GM12872 (cell line): Measurements from ENCODE around the gene PARD6G.

Experiments used
- TF ChIP-seq, protein P1 (sequence below): IDR thresholded peaks from 3 replicates; pipeline ENCODE4 v1.5.1; 2011; ENCODE audit warnings: low read depth, mild to moderate bottlenecking, low read length, moderate library complexity; ENCODE audit not compliant: insufficient read depth

The PARD6G gene

DNA sequence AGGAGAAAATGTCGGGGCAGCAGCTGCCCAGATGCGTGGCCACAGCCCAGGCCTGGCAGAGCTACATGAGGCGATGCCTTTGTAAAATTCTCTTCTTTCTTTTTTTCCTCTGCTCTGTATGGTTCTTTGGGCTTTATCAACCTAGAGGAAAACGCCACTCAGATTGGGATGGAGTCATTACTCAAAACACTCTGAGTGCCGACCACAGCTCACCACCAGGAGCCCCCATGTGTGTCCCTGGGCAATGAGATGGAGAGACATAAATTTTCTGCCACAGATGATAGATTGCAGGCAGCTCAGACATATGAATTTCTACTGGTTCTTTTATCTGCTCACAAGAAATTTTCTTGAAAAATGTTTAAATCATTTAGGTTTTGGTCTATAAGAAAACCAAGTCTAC lies 56.0 kb downstream of the PARD6G start:
- TF ChIP-seq, protein P1, sequence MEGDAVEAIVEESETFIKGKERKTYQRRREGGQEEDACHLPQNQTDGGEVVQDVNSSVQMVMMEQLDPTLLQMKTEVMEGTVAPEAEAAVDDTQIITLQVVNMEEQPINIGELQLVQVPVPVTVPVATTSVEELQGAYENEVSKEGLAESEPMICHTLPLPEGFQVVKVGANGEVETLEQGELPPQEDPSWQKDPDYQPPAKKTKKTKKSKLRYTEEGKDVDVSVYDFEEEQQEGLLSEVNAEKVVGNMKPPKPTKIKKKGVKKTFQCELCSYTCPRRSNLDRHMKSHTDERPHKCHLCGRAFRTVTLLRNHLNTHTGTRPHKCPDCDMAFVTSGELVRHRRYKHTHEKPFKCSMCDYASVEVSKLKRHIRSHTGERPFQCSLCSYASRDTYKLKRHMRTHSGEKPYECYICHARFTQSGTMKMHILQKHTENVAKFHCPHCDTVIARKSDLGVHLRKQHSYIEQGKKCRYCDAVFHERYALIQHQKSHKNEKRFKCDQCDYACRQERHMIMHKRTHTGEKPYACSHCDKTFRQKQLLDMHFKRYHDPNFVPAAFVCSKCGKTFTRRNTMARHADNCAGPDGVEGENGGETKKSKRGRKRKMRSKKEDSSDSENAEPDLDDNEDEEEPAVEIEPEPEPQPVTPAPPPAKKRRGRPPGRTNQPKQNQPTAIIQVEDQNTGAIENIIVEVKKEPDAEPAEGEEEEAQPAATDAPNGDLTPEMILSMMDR: no peak

DNA sequence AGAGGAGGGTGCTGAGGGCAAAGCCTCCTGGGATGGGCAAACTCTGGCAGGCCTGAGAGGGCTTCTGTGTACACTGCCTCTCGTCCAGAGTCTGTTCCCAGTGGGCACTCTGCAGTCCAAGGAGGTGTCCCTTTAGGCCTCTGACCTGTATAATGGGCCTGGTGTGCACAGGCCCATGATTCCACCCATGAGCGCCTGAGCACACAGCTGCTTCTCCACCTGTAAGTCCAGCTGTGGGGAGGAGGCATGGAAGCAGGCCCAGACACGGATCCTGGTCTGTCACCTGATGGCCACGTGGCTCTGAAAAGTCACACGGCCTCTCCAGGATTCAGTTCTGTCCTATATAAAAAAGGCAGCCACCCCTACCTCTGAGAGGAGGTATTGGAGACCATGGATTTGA lies 57.0 kb downstream of the PARD6G start:
- TF ChIP-seq, protein P1: no peak

DNA sequence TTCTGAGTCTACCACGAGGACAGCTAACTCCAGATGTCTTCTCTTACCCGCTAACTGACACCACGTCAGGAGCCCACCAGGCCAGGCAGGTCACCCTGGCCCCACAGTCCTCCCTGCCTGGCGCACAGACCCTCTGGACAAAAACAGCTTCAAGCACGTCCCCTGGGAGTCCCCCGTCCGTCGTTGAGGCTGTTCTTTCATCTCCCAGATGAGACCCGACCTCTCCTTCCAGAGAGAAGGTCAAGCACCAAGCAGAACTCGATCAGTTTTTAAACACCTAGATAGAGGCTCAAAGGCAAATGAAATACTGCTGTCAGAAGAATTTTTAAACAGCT lies 57.8 kb downstream of the PARD6G start:
- TF ChIP-seq, protein P1: no peak

DNA sequence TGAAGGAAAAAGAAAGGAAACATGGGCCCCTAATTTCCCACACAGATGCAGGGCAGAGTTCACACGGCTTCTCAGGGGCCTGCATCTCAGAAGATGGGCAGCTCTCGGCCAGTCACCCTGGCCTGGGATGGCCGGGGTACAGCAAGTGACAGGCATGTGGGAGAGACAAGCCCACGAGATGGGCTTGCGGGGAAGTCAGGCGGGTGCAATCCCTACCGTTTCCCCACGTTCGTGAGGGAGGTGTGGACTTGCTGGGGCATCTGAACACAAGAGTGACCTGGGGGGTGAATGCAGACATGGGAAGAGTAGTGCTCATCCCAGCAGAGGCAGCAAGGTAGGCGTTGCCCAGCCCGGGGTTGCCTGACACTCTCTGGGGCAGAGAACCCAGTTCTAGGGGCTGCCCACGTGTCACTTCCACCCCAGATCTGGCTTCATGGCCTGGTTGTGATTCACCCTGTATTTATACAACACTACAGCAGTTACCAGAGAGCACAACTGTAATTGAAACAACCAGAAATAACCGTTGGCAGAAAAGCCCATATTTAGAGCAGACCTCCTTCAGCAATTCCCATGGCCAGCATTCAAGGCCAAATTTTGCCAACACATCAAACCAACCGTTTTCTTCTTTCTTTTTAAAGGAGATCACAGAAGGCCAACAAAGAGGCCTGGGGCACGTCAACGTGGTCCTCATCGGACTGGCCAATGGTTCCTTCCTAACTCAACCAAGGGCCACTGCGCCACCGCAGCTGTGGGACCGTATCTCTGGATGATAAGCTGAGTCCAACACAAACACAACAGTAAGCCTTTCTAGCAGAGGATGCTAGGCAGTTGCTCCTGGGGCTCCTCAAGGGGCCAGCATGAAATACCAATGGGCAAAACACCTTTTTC lies 58.4 kb downstream of the PARD6G start:
- TF ChIP-seq, protein P1: no peak

DNA sequence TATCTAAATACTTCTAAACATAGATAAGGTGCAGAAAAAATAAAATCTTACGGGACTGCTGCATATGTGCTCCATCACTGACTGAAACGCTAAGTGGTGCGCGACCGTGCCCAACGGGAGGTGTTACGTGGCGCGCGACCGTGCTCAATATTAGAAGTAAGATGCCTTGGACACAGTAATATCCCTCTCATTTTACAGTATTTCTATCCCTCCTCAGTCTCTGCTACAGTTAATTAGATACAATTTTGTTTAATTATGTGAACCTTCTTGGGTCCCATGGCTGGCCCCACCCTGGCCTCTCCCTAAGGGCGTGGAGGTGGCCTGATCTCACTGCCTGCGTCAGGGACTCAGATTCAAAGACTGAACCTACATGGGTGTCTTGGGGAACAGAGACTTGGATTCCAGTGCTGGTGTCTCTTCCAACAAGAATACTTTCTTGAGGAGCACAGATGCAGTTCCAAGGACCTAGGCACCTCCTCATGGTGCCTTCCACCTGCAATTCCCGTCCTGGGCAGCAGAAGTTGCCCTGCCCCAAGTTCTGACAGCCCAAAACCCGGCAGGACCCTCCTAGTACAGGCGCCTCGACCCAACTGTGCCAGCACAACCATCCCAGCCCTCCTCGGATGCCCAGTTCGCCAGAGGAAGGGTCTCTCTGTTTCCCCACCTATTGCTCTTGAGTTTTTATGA lies 59.2 kb downstream of the PARD6G start:
- TF ChIP-seq, protein P1: no peak

DNA sequence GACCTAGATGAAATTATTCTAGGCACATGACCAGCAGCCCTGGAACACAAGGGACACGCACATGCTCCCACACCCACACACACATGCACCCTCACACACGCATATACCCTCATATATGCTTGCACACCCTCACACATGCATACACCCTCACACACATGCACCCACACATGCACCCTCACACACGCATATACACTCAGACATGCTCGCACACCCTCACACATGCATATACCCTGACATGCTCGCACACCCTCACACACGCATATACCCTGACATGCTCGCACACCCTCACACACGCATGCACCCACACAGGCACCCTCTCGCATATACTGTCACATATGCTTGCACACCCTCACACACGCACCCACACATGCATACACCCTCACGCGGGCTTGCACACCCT lies 61.8 kb downstream of the PARD6G start:
- TF ChIP-seq, protein P1: no peak

DNA sequence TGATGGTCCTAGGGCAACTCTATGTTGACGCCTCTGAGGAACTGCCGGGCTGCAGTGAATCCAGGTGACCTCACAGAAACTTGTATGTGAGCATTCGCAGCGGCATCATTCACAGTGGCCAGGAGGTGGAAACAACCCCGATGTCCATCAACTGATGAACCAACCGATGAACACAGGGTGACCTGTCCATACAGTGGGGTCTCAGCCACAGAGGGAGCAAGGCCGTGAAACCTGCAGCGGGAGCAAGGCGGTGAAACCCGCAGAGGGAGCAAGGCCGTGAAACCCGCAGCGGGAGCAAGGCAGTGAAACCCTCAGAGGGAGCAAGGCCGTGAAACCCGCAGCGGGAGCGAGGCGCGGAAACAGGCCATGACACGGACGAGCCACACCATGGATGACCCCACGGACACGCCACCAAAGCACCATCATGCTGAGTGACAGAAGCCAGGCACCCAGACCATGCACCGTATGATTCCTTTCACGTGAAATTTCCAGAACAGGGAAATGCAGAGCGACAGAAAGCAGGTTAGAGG lies 63.0 kb downstream of the PARD6G start:
- TF ChIP-seq, protein P1: no peak
